Activated naive CD4-positive, alpha-beta T cell treated with anti-CD3 and anti-CD28 coated beads, Interleukin-2, amount 50 U/mL, for 72 hours (primary cell): ENCODE measurements around the gene CACNA2D4. TPM values are rescaled to one million over a fixed set of nuclear protein-coding genes. Genes with fewer than 3 reads are reported as not detected.

Source experiments
- ATAC-seq, 2 donors: fragments of 150-1000 bp; cut with Tn5 transposase; 2 replicates each; pipeline ENCODE4 v1.10.0; 2021; ENCODE audit warnings: mild to moderate bottlenecking in 2 of 2, moderate library complexity in 2 of 2
- DNase-seq, 2 donors: peaks; one replicate each; pipeline ENCODE4 v3.0.0; 2021 to 2022; ENCODE audit warnings: low spot score in 2 of 2
- H3K27ac Mint-ChIP-seq, 2 donors: one replicate each; pipeline ENCODE4 v1.8.0; 2022; ENCODE audit warnings: mild to moderate bottlenecking in 2 of 2, mixed read lengths in 2 of 2
- H3K36me3 Mint-ChIP-seq, 2 donors: one replicate each; pipeline ENCODE4 v1.8.0; 2022; ENCODE audit warnings: mixed read lengths in 2 of 2
- H3K9me3 Mint-ChIP-seq, 2 donors: one replicate each; pipeline ENCODE4 v1.8.0; 2022; ENCODE audit warnings: mixed read lengths in 2 of 2
- total RNA-seq, 2 donors: library from RNA; stranded (reverse); gene quantifications; one replicate each; pipeline ENCODE4 v1.2.3, GENCODE V29; 2022

Gene CACNA2D4
- total RNA-seq, 2 donors from 2014 or later: 3.8 to 5.4 TPM

DNA sequence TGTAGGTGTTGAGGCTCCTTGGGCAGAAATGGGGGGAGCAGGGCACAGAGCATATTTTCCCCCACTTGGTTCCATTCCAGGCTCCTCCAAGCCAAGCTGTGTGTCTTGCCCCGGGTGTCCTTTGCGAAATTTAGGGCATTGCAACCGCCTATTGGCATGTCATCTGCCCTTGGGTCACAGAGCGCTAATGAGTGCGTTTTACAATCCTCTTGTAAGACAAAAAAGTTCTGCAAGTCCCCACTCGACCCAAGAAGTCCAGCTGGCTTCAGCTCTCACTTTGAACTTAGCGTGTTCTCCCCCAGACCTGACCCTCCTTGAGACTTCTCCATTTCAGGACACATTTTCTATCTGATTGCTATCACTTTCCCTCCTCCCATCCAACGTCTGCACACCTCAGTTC, 104.2 kb downstream of the CACNA2D4 start:
- H3K27ac Mint-ChIP-seq: no peak overlapping the region
- no peaks in the 10 kb centered on the region for H3K9me3 Mint-ChIP-seq
- DNase-seq: no peak
- ATAC-seq: no peak
- H3K36me3 Mint-ChIP-seq: no peaks in the 10 kb centered on the region

DNA sequence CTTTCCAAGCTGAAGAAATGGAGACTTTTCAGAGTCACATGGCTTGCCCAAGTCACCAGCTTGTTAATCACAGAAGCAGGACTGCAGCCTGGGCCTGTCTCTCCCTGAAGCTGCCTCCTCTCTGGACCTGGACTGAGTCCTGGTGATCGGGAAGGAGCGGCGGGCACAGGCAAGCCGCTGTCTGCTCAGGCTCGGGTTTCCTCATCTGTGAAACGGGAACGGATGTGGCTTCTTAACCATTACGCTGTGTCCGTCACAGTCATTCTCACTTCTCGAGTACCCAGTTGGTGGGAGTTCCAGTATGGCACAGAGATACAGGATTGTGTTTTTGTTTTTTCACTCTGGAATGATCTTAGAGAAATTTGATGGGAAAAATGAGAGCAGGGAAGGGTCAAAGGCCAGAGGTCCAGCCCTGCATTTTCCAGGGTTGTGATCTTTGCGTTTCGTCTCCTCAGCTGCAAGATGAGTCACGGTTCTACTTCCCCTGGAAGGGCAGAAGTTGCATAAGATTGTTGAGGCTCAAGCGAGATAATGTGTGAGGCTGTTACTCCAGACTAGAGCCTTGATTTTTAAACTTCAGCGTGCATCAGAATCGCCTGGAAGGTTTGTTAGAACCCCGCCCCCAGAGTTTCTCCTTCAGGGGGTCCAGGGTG, 105.7 kb downstream of the CACNA2D4 start:
- ATAC-seq: peak in 1 of 2 donors; percentile 21
- H3K36me3 Mint-ChIP-seq: no peaks in the 10 kb centered on the region
- no peak overlapping the region for H3K27ac Mint-ChIP-seq
- H3K9me3 Mint-ChIP-seq: no peaks in the 10 kb centered on the region
- no peak for DNase-seq

DNA sequence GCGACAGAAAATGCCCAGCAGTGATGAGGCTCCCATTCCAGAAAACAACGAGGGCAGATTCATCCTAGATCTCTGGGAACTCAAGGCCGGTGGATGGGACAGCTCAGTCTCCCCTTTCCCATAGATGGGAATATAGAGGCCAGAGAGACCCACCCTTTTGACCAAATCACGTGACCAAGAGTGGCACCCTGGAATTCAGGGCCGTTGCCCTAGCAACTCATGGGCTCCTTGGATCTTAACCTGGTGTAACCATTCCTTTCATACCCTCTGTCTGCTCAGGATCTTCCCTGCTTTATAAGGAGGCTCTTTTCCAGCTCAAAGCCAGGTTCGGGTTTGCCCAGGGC, 106.5 kb downstream of the CACNA2D4 start:
- no peak for ATAC-seq
- no peaks in the 10 kb centered on the region for H3K36me3 Mint-ChIP-seq
- no peak for DNase-seq
- H3K9me3 Mint-ChIP-seq: no peaks in the 10 kb centered on the region
- peak overlapping the region in 1 of 2 donors; percentile 79 for H3K27ac Mint-ChIP-seq

DNA sequence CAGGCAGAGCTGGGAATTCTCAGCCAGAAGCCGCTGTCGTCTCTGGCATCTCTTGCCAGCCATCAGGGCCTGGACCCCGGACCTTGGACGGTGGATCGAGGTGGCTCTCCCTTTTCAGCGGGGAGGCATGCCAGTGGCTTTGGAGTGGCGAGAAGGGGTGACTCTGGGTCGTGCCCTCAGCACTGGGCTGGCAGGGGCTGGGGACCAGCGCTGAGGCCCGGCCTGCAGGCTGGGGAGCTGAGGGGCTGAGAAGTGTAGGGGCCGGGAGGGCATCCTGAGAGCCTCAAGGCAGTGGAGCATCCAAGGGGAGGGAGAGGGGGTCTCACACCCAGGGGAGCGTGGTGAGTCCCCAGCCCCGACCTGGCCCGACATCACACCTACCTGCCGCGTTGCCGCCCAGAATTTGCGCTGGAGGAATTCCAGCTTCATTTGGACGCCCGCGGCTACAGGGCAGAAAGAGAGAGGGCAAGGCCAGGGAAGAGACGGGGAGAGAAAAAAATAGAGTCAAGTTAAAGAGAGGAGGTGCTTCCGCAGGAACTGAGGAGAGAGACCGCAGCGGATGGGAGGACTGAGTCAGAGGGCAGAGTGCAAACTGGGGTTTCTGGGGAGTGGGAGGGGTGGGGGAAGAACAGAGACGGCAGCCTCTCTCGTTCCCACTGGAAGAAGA, 107.0 kb downstream of the CACNA2D4 start:
- Mint-ChIP-seq H3K36me3 (no peaks in the 10 kb centered on the region), H3K27ac (peak overlapping the region in 1 of 2 donors; percentile 79), H3K9me3 (no peaks in the 10 kb centered on the region)
- DNase-seq (no peak), ATAC-seq (peak; percentile 61 to 82)

DNA sequence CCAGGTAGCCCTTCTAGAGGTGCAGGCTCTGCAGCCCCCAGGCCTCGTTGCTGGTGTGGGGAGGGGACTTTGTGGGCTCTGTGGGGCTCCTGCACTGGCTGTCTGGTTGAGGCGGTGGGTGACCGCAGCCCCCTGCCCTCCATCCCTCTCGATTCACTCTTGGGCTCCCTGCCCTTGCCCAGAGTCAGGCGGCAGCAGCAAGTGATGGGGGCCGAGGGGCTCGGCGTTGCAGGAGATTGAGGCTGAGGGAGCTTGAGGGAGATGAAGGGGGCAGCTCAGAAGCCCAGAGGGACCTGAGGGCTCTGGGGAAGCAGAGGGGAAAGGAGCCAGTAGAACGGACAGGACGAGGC, 107.5 kb downstream of the CACNA2D4 start:
- no peak for DNase-seq

DNA sequence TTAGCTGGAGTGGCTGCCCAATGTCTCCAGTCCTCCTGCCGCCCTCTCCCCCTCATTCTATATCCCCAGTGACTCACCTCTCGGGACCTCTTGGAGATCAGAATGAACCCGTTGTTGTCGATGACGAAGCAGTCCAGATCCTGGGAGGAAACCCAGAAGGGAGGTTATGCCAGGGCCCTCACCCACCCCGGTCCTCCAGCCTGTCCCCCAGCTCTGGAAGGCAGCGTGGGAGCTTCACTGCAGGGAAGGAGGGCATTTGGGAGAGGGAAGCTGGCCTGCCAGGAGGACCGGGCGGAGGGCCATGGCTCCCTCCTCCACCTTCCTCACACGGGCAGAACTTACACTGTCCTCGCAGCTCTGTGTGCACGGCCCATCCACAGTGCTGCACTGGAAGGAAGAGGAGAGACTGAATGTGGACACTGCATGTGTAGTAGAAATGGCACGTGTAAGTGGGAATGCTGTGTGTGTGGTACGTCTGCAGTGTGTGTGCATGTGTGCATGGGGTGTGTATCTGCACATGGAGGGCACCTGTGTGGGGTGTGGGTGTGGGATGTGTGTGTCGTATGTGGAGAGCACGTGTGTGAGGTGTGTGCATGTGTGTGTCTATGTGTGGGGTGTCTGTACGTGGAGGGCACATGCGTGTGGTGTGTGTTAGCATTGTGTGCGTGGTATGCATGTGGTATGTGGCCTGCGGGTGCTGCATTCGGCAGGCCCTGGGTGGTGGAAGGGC, 108.1 kb downstream of the CACNA2D4 start:
- Mint-ChIP-seq H3K9me3 (no peaks in the 10 kb centered on the region), H3K36me3 (no peaks in the 10 kb centered on the region), H3K27ac (peak overlapping the region; percentile 15 to 79)
- DNase-seq: no peak
- no peak for ATAC-seq

More for the DNA sequence above, 107.5 kb downstream of the CACNA2D4 start:
- Mint-ChIP-seq H3K27ac (peak overlapping the region; percentile 15 to 79), H3K9me3 (no peaks in the 10 kb centered on the region), H3K36me3 (no peaks in the 10 kb centered on the region)
- no peak for ATAC-seq

DNA sequence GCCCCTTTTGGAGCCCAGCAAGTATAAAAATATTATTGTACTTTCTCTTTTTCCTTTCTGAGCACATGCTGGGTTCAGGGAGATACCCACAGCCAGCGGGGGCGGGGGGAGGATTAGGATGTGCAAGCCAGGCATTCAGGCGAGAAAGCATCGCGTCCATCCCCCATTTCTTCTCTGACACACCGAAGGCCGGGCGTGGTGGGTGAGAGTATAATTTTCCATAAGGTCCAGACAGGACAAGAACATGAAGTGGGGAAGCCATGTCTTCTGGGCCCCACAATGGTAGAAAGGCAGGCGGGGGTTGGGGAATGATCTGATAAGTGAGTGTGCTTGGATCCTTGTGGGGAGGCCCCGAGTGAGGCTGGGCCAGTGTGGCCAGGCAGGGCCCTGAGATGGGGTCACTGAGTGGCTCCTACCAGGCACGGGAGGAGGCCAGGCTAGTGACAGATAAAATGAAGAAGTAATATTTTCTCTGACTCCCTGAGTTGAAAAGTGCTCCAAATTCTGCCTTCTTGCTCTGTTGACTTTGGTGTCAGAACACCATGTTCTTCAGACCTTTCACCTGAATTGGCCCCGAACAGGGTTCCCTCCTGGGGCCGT, 108.8 kb downstream of the CACNA2D4 start:
- Mint-ChIP-seq H3K36me3 (no peaks in the 10 kb centered on the region), H3K27ac (no peak overlapping the region), H3K9me3 (no peaks in the 10 kb centered on the region)
- ATAC-seq (no peak), DNase-seq (no peak)

DNA sequence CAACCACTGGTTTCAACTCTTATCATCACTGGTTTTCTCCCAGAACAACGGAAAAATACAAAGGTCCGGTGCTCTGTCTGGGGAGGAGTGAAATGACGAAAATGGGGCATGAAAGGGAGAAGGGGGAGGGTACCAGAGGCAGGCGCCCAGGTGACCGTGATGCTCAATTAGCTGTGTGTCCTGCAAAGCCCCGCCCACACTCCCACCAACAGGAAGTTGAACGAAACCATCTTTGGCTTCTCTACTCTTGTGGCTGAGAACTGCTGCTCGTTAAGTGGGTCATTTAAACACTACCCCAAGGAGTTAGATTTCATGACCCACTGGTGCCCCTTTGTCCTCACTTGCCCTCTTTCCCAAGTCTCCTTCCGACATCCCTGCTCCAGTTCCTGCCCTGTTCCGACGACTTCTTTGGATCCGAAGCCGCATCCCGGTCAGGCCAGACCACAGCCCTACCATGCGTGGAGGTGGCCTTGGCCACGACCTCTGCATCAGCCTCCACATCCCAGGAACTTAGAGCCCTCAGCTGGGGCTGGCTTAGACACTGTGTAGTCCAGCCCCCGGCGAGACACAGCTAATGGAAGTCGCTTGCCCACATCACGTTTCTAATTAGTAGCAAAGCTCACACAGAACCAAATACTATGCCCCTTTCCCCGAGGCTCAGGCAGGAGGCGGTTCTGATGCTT, 109.5 kb downstream of the CACNA2D4 start:
- no peaks in the 10 kb centered on the region for H3K36me3 Mint-ChIP-seq
- DNase-seq (no peak), ATAC-seq (no peak)
- H3K27ac Mint-ChIP-seq: no peak overlapping the region
- H3K9me3 Mint-ChIP-seq: peaks cover 4 to 5% of the 10 kb centered on the region in 2 donors

DNA sequence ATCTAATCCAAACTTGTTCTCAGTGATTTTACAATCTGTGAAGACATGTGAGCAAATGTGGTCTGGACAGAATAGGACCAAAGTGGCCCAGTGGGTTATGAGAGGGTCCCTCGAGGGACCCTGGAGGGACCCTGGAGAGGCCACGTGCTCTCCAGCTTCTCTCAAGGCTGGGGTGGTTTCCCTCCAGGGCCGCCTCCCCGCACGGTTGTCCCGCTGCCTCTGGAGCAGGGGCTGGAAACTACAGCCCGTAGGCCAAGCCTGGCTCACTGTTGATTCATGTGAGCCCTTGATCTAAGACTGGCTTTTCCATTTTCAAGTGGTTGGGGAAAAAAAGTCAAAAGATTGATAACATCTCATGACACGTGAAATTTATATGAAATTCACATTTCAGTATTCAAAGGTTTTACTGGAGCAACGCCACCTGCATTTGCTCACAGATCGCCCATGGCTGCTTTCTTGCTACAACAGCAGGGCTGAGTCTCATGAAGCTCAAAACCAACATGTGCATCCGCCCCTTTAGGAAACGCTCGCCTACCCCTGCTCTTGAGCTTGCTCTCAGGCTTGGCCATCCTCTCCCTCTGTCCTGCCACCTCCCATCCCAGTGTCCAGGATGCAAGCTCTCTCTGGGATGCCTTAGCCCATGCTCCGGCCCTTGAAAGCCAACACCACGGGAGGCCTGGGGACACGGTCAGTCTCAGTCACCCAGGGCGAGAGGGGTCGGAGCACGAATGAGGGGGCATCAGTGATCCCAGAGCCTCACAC, 110.2 kb downstream of the CACNA2D4 start:
- peaks cover 4 to 5% of the 10 kb centered on the region in 2 donors for H3K9me3 Mint-ChIP-seq
- no peak for ATAC-seq
- H3K27ac Mint-ChIP-seq: no peak overlapping the region
- H3K36me3 Mint-ChIP-seq: no peaks in the 10 kb centered on the region
- DNase-seq: no peak

DNA sequence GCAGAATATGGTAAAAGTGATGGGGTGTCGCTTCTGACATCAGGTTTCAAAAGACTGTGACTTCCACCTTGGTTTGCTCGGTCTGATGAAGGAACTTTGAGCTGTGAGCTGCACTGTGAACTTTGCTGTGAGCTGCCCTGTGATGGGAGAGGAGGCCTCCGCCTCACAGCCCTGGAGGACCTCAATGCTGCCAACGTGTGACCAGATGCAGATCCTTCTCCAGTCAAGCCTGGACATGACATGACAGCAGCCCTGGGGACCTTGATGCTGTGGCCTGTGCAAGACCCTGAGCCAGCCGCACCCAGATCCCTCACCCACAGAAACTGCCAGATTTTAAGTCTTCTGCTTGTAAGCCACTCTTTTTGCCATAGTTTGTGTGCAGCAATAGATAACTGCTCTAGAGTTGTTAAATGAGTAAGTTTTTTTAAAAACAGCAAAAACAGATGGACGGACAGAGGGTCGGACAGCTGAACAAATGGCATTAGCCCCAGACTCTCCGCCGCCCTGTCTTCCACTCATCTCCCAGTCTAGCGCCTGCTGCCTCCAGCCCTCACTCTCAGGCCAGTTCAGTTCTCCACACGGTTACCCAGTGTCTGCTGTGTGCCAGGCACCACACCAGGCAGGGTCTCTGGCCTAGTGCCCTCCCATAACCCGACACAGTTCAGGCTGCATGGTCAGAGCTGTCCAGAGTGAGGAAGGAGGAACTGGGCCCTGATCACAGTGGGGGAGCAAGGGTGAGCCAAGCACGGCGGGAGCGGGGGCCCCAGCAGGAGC, 111.2 kb downstream of the CACNA2D4 start:
- Mint-ChIP-seq H3K27ac (peak overlapping the region; percentile 82 to 95), H3K36me3 (no peaks in the 10 kb centered on the region), H3K9me3 (peaks cover 4 to 5% of the 10 kb centered on the region in 2 donors)
- DNase-seq: no peak
- ATAC-seq: no peak

DNA sequence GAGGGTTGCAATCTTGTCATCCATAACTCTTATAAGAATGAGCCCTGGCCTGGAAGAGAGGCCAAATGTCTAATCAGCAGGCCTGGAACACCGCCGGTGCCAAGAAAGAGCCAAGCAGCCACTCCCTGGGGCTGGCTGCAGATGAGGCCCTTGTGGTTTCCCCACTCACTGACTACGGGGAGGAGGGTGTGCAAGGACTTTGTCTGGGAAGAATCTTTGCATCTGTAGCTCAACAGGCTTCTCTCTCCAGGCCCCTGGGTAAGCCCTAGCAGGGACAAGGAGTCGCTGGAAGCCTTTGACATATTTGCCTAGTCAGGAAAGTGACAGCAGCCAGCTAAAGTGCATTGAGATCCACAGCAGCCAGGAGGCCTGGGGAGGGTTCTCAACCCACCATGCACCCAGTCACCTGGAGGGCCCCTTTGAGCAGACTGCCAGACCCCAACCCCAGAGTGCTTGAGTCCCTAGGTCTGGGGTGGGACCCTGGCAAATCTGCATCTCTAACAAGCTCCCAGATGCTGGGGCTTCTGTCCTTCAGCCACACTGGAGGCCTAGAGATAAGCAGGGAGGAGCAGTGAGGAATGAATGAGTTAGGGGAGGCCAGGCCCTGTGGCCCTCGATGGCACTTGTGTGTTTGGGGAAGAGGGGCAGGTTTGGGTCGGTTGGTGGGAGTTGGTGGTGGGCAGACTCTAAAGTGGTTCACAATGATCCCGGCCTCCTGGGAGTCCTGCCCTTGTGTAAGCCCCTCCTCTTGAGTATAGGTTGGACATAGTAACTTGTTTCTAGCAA, 112.0 kb downstream of the CACNA2D4 start:
- ATAC-seq (no peak), DNase-seq (no peak)
- Mint-ChIP-seq H3K27ac (peak overlapping the region in 1 of 2 donors; percentile 95), H3K36me3 (no peaks in the 10 kb centered on the region), H3K9me3 (peaks cover 4 to 5% of the 10 kb centered on the region in 2 donors)

DNA sequence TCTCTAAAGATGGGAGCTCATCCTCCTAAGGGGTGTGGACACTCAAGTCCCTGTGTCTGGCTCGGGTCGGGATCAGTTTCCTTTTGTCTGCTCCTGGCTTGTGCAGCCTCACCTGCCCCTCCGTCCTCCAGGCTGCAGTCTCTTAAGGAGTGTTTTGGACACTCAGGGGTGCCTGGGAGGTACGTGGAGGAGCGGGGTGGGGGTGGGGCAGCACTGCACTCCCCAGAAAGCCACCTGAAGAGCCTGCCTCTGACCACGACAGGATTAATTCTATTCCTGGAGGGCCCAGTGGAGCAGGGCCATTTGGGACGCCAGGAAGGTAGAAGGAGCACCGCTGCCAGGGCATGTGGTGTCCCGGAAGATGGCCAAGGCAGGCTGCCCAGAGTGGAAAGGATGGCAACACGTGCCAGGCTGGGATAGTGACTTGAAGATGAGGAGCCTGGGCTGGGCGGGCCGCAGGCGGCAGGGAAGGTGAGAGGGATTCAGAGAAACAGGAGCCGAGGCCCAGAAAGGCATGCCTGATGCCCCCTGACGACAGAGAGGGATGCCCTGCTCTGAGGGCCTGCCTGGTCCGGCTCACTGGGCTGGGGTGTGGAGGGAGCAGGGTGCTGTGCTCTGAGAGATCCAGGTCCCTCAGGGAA, 112.9 kb downstream of the CACNA2D4 start:
- DNase-seq (no peak), ATAC-seq (no peak)
- Mint-ChIP-seq H3K36me3 (no peaks in the 10 kb centered on the region), H3K9me3 (peaks cover 4 to 5% of the 10 kb centered on the region in 2 donors), H3K27ac (peak overlapping the region in 1 of 2 donors; percentile 95)

DNA sequence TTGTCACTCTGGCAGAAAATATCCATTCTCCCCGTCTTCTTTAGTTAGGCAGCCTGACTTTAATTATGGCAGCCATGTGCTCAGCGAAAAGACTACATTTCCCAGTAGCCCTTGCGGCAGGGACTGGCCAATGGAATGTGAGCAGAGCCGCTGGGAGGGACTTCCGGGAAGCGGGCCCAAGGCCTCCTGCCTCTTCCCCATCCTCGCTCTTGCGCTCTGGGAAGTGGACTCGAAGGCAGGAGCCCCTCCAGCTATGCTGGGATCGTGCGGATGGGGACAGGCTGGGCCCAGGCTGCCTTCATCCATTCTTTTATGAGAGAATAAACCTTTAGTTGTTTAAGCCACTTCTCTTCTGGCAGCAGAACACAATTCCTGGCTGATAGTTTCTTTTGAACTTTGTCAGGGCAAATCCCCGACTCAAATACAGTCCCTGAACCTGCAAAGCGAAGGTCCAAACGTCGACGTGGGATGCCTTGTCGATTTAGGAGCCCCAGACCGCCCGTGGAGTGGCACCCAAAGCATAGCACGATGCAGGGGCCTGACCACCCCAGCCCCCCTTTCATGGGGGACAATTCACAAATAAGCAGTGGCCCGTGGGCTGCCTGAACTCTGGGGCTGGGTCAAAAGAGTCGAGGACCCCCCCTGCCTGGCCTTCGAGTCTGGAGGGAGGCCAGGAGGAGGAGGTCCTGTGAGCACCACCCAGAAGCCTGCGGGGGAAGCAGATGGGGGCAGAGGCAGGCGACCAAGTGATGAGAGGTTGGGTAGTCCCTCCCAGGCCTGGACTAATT, 113.7 kb downstream of the CACNA2D4 start:
- H3K36me3 Mint-ChIP-seq: no peaks in the 10 kb centered on the region
- peak overlapping the region; percentile 92 to 95 for H3K27ac Mint-ChIP-seq
- DNase-seq: peak; percentile 84 to 85
- H3K9me3 Mint-ChIP-seq: peaks cover 4 to 5% of the 10 kb centered on the region in 2 donors
- peak; percentile 96 to 97 for ATAC-seq

DNA sequence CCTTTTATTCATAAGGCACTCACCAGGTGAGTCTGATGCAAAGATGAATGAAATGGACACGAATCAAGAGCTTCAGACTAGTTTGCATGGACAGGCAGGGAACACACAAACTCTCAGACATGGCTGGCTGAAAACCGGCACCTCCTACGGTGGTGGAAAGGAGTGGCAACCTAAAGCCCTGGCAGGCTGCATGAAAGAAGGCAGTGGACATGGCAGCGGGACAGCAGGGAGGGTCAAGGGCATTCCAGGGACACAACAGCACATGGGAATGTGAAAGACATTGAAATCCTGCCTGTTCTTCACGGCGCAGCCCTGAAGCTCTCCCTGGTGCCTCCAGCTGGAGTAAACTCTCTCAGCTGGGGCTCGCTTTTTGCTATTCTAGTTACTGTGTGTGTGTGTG, 114.7 kb downstream of the CACNA2D4 start:
- DNase-seq (peak in 1 of 2 donors; percentile 51), ATAC-seq (no peak)
- H3K36me3 Mint-ChIP-seq: no peaks in the 10 kb centered on the region
- H3K9me3 Mint-ChIP-seq: peaks cover 4 to 5% of the 10 kb centered on the region in 2 donors
- H3K27ac Mint-ChIP-seq: no peak overlapping the region
